OCI-LY7 (cell line): ENCODE measurements around the gene RASAL2. TPM values are rescaled to one million over a fixed set of nuclear protein-coding genes. Genes with fewer than 3 reads are reported as not detected.

Source experiments
- BruUV-seq: library from RNA; stranded (reverse); fragments of 400-500 nt; replicated peaks from 2 replicates; lab custom pipeline; 2021; lab: Mats Ljungman, UMichigan
- CTCF ChIA-PET: fragments of 300-600 bp; sonication (Branson Sonifier 250); formaldehyde crosslinking; loops from one replicate; lab custom pipeline; 2022; ENCODE audit warnings: antibody characterized with exemption; ENCODE audit not compliant: unreplicated experiment; lab: Charles Lee
- POLR2A ChIA-PET: fragments of 300-600 bp; sonication (Branson Sonifier 250); formaldehyde crosslinking; loops from one replicate; lab custom pipeline; 2022; ENCODE audit warnings: antibody characterized with exemption; lab: Charles Lee
- DNase-seq: peaks from one replicate; pipeline ENCODE4 v3.0.0-alpha.2; 2015; ENCODE audit warnings: low spot score
- H2AFZ ChIP-seq: fragments of 200-600 bp; sonication (generic), shearing (Covaris generic); 2 replicates; pipeline ENCODE4 v1.6.1; 2014; ENCODE audit warnings: mild to moderate bottlenecking, antibody characterized with exemption, low read length, moderate library complexity
- H3K27ac ChIP-seq: fragments of 200-600 bp; sonication (generic); 2 replicates; pipeline ENCODE4 v1.5.1; 2014; ENCODE audit warnings: mixed run types, low read depth, mild to moderate bottlenecking, moderate library complexity, low read length, inconsistent platforms; ENCODE audit not compliant: poor library complexity, severe bottlenecking
- H3K36me3 ChIP-seq: fragments of 200-600 bp; sonication (generic); 2 replicates; pipeline ENCODE4 v1.6.1; 2014; ENCODE audit warnings: mild to moderate bottlenecking, antibody characterized with exemption, low read length, moderate library complexity, mixed read lengths; ENCODE audit not compliant: insufficient read depth
- H3K4me1 ChIP-seq: fragments of 200-600 bp; sonication (generic); 2 replicates; pipeline ENCODE4 v1.5.1; 2014; ENCODE audit warnings: mild to moderate bottlenecking, low read length; ENCODE audit not compliant: insufficient read depth, poor library complexity, severe bottlenecking
- H3K4me2 ChIP-seq: fragments of 200-600 bp; sonication (generic); 2 replicates; pipeline ENCODE4 v1.6.1; 2014; ENCODE audit warnings: mild to moderate bottlenecking, low read length
- H3K4me3 ChIP-seq: fragments of 200-600 bp; sonication (generic); 2 replicates; pipeline ENCODE4 v1.5.1; 2014; ENCODE audit warnings: mild to moderate bottlenecking, low read depth, low read length; ENCODE audit not compliant: poor library complexity, severe bottlenecking
- H3K79me2 ChIP-seq: fragments of 200-600 bp; sonication (generic); 2 replicates; pipeline ENCODE4 v1.6.1; 2016; ENCODE audit warnings: low read depth, mild to moderate bottlenecking, low read length, moderate library complexity, mixed read lengths; ENCODE audit not compliant: insufficient read depth
- H3K9me2 ChIP-seq: fragments of 200-600 bp; sonication (generic); 2 replicates; pipeline ENCODE4 v1.6.1; 2016; ENCODE audit warnings: mild to moderate bottlenecking, low read length, mixed read lengths; ENCODE audit not compliant: insufficient read depth
- H3K9me3 ChIP-seq: fragments of 200-600 bp; sonication (generic); 2 replicates; pipeline ENCODE4 v1.6.1; 2014; ENCODE audit warnings: mild to moderate bottlenecking, mixed run types, low read length, mixed read lengths
- H4K20me1 ChIP-seq: fragments of 200-600 bp; sonication (generic); 2 replicates; pipeline ENCODE4 v1.6.1; 2014; ENCODE audit warnings: mild to moderate bottlenecking, antibody characterized with exemption, low read length, moderate library complexity, mixed read lengths; ENCODE audit not compliant: insufficient read depth
- CTCF ChIP-seq: fragments of 200-600 bp; sonication (generic); conservative IDR thresholded peaks from 2 replicates; pipeline ENCODE4 v1.5.1; 2014; ENCODE audit warnings: mild to moderate bottlenecking, antibody characterized with exemption, low read length, moderate library complexity, mixed read lengths
- EZH2phosphoT487 ChIP-seq: fragments of 200-600 bp; sonication (generic); IDR thresholded peaks from 2 replicates; pipeline ENCODE4 v1.6.1; 2018; ENCODE audit warnings: low read depth, borderline replicate concordance, mild to moderate bottlenecking, mixed run types, antibody characterized with exemption, low read length, moderate library complexity, mixed read lengths
- intact Hi-C: fragments of 100-400 bp; cut with micrococcal nuclease; formaldehyde crosslinking; loops from one replicate; pipeline ENCODE4 v1.10.0; 2022; ENCODE audit not compliant: unreplicated experiment
- total RNA-seq, 2 experiments: library from RNA; depleted of rRNA in 1 of 2; stranded (reverse); fragments of >200 nt in 1 of 2; shearing (Covaris generic) in 1 of 2; gene quantifications; 2 replicates each; pipeline ENCODE4 v1.2.3, GENCODE V29; 2014 to 2022

Gene RASAL2
- total RNA-seq, 2 experiments from 2014 or later = 0.09 to 0.27 TPM

GRCh38 chr1:178278916-178279686 is 185.2 kb downstream of the RASAL2 start:
- intact Hi-C loops = loop anchor here (2.0 kb wide), 1 partner anchor 70 kb away; no protein-coding TSS in a partner anchor
- Histone ChIP-seq H3K4me2 (no peak overlapping the region), H3K27ac (no peak overlapping the region), H3K9me2 (no peaks in the 10 kb centered on the region), H4K20me1 (no peaks in the 10 kb centered on the region), H3K79me2 (no peaks in the 10 kb centered on the region), H2AFZ (no peak overlapping the region), H3K9me3 (no peaks in the 10 kb centered on the region), H3K36me3 (no peaks in the 10 kb centered on the region), H3K4me1 (no peaks in the 10 kb centered on the region), H3K4me3 (no peak overlapping the region)
- ChIA-PET CTCF (no interaction called here), POLR2A (no interaction called here)
- no TSS peak for BruUV-seq
- DNase-seq = no peak
- TF ChIP-seq EZH2phosphoT487 (no peak), CTCF (no peak)

GRCh38 chr1:178282949-178283367 is 189.1 kb downstream of the RASAL2 start:
- H2AFZ ChIP-seq = no peak overlapping the region
- H3K4me3 ChIP-seq = no peak overlapping the region
- H3K27ac ChIP-seq = no peak overlapping the region
- TF ChIP-seq CTCF (peak; percentile 46), EZH2phosphoT487 (no peak)
- no peak overlapping the region for H3K4me2 ChIP-seq
- DNase-seq = no peak
- intact Hi-C loops = no loop called here
- CTCF ChIA-PET = no interaction called here
- POLR2A ChIA-PET = no interaction called here
- no peaks in the 10 kb centered on the region for H3K36me3 ChIP-seq
- H3K9me2 ChIP-seq = no peaks in the 10 kb centered on the region
- no peaks in the 10 kb centered on the region for H3K9me3 ChIP-seq
- H4K20me1 ChIP-seq = no peaks in the 10 kb centered on the region
- no peaks in the 10 kb centered on the region for H3K79me2 ChIP-seq
- H3K4me1 ChIP-seq = no peaks in the 10 kb centered on the region
- BruUV-seq = no TSS peak

- intact Hi-C loops = no loop called here
- TF ChIP-seq EZH2phosphoT487 (no peak), CTCF (no peak)
- H3K4me3 ChIP-seq = no peak overlapping the region
- DNase-seq = no peak
- no peak overlapping the region for H3K4me2 ChIP-seq
- no peaks in the 10 kb centered on the region for H3K9me2 ChIP-seq
- no peak overlapping the region for H2AFZ ChIP-seq
- H3K9me3 ChIP-seq = no peaks in the 10 kb centered on the region
- BruUV-seq = no TSS peak
- H3K79me2 ChIP-seq = no peaks in the 10 kb centered on the region
- no peaks in the 10 kb centered on the region for H3K4me1 ChIP-seq
- ChIA-PET POLR2A (no interaction called here), CTCF (no interaction called here)
- H4K20me1 ChIP-seq = no peaks in the 10 kb centered on the region
- H3K27ac ChIP-seq = no peak overlapping the region
- H3K36me3 ChIP-seq = no peaks in the 10 kb centered on the region
These were observed 189.5 kb downstream of the RASAL2 start for GRCh38 chr1:178283409-178283808.
